Neural cell (in vitro differentiated cells): ENCODE measurements around the gene LRRC34.

Experiments used
- EP300 ChIP-seq: fragments of 450-650 bp; conservative IDR thresholded peaks from 2 replicates; pipeline ENCODE4 v1.6.1; 2014; ENCODE audit warnings: antibody characterized with exemption, mild to moderate bottlenecking, moderate library complexity; ENCODE audit not compliant: poor library complexity, severe bottlenecking
- EZH2 ChIP-seq: fragments of 200-600, 300-800 bp; shearing (Covaris generic), sonication (generic); IDR thresholded peaks from 2 replicates; pipeline ENCODE4 v1.6.1; 2014; ENCODE audit warnings: antibody characterized with exemption, low read length, borderline replicate concordance, mild to moderate bottlenecking; ENCODE audit not compliant: insufficient read depth, poor library complexity, severe bottlenecking
- MXI1 ChIP-seq: fragments of 450-650 bp; conservative IDR thresholded peaks from 2 replicates; pipeline ENCODE4 v1.6.1; 2014; ENCODE audit warnings: antibody characterized with exemption, mild to moderate bottlenecking; ENCODE audit not compliant: poor library complexity, severe bottlenecking
- POLR2AphosphoS5 ChIP-seq: IDR thresholded peaks from 2 replicates; pipeline ENCODE4 v1.6.1; 2012
- RAD21 ChIP-seq: fragments of 450-650 bp; conservative IDR thresholded peaks from 2 replicates; pipeline ENCODE4 v1.6.1; 2014; ENCODE audit warnings: antibody characterized with exemption, mild to moderate bottlenecking, moderate library complexity
- REST ChIP-seq: IDR thresholded peaks from 2 replicates; pipeline ENCODE4 v1.6.1; 2012; ENCODE audit warnings: borderline replicate concordance
- SMC3 ChIP-seq: fragments of 450-650 bp; conservative IDR thresholded peaks from 2 replicates; pipeline ENCODE4 v1.6.1; 2014; ENCODE audit warnings: antibody characterized with exemption, mild to moderate bottlenecking, moderate library complexity; ENCODE audit not compliant: poor library complexity
- TAF1 ChIP-seq: IDR thresholded peaks from 2 replicates; pipeline ENCODE4 v1.6.1; 2012; ENCODE audit warnings: low read depth
- TF ChIP-seq, protein P1 (sequence below): fragments of 450-650 bp; IDR thresholded peaks from 2 replicates; pipeline ENCODE4 v1.5.1; 2014; ENCODE audit warnings: antibody characterized with exemption, mild to moderate bottlenecking, moderate library complexity; ENCODE audit not compliant: poor library complexity, severe bottlenecking

GRCh38 chr3:169772897-169773816, 39.5 kb downstream of the LRRC34 start, which contains the start of gene MYNN:
- TF ChIP-seq, protein P1, sequence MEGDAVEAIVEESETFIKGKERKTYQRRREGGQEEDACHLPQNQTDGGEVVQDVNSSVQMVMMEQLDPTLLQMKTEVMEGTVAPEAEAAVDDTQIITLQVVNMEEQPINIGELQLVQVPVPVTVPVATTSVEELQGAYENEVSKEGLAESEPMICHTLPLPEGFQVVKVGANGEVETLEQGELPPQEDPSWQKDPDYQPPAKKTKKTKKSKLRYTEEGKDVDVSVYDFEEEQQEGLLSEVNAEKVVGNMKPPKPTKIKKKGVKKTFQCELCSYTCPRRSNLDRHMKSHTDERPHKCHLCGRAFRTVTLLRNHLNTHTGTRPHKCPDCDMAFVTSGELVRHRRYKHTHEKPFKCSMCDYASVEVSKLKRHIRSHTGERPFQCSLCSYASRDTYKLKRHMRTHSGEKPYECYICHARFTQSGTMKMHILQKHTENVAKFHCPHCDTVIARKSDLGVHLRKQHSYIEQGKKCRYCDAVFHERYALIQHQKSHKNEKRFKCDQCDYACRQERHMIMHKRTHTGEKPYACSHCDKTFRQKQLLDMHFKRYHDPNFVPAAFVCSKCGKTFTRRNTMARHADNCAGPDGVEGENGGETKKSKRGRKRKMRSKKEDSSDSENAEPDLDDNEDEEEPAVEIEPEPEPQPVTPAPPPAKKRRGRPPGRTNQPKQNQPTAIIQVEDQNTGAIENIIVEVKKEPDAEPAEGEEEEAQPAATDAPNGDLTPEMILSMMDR, result peak; percentile 67
- TF ChIP-seq RAD21, result peak; percentile 64
- TF ChIP-seq EP300, result peak; percentile 84
- no peak for TF ChIP-seq EZH2
- peak; percentile 99 for TF ChIP-seq POLR2AphosphoS5
- peak; percentile 62 for TF ChIP-seq REST
- peak; percentile 73 for TF ChIP-seq SMC3
- TF ChIP-seq TAF1, result peak; percentile 51
- peak; percentile 67 for TF ChIP-seq MXI1
